Mesothelial cell of epicardium (in vitro differentiated cells): ENCODE measurements around the gene ATP5MG. TPM values are rescaled to one million over a fixed set of nuclear protein-coding genes. Genes with fewer than 3 reads are reported as not detected.
"Not testable (repeated sequence)": the region's sequence is repeated elsewhere in the genome, so short reads cannot be mapped to it uniquely, and the experiment has no call there.

Experiments used
- DNase-seq, 2 experiments: peaks; one replicate each; pipeline ENCODE4 v3.0.0; 2021; ENCODE audit warnings: low spot score in 2 of 2; ENCODE audit not compliant: unreplicated experiment in 2 of 2
- H3K27ac Mint-ChIP-seq: 2 replicates; pipeline ENCODE4 v1.8.0; 2021; ENCODE audit warnings: mixed read lengths
- H3K27me3 Mint-ChIP-seq: 2 replicates; pipeline ENCODE4 v1.8.0; 2021; ENCODE audit warnings: low read depth, mixed read lengths
- H3K36me3 Mint-ChIP-seq: 2 replicates; pipeline ENCODE4 v1.8.0; 2021; ENCODE audit warnings: mixed read lengths
- H3K4me1 Mint-ChIP-seq: 2 replicates; pipeline ENCODE4 v1.8.0; 2021; ENCODE audit warnings: mixed read lengths
- H3K4me3 Mint-ChIP-seq: 2 replicates; pipeline ENCODE4 v1.8.0; 2021; ENCODE audit warnings: mild to moderate bottlenecking, moderate library complexity, mixed read lengths
- H3K9me3 Mint-ChIP-seq: 2 replicates; pipeline ENCODE4 v1.8.0; 2021; ENCODE audit warnings: mixed read lengths
- total RNA-seq: library from RNA; stranded (reverse); gene quantifications from 3 replicates; pipeline ENCODE4 v1.2.1, GENCODE V29; 2021
- TF ChIP-seq, protein P1 (sequence below): fragments of 200-600 bp; sonication (generic); IDR thresholded peaks from one replicate; pipeline ENCODE4 v1.5.0; 2021; ENCODE audit warnings: antibody characterized with exemption; ENCODE audit not compliant: unreplicated experiment

The ATP5MG gene
- total RNA-seq, 1 donor from 2014 or later, result 180 TPM

DNA sequence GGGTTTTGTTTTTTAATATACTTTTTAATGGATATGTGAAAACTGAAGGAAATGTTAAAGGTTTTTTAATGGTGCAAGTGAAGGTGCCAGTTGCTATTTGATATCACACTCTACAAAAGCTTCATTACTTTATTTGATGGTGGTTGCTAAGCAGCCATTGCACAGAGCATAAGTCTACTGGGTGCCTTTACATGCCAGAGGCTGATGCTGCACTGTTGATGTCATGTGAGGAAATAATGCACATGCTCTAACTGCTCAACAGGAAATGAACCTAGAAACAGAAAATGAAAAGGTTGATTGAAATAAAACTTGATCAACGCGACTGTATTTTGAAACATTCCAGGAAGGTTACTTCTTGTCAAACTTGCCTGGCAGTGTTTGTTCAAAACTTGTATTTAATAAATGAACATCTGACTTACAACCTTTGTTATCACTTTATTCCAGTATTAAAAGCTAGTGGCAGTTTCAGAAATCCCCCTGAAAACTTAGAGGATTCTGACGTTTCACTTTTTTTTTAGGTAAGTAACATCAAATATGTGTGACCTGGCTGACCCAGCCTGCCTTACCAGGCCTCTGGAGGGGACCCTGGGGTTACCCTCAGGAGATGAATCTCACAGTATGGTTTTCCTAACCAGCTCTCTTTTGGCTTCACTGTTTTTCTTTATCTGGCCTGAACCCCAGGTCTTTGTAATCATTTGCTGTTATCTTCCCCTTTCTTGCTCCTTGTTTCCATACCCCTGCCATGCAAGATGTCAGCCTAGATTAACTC lies 2.4 kb upstream of the ATP5MG start:
- Mint-ChIP-seq H3K36me3 (peaks cover 7% of the 10 kb centered on the region), H3K27ac (peak overlapping the region; percentile 57), H3K9me3 (no peaks in the 10 kb centered on the region), H3K27me3 (no peaks in the 10 kb centered on the region), H3K4me3 (no peak overlapping the region), H3K4me1 (peaks cover 17% of the 10 kb centered on the region)
- TF ChIP-seq, protein P1, sequence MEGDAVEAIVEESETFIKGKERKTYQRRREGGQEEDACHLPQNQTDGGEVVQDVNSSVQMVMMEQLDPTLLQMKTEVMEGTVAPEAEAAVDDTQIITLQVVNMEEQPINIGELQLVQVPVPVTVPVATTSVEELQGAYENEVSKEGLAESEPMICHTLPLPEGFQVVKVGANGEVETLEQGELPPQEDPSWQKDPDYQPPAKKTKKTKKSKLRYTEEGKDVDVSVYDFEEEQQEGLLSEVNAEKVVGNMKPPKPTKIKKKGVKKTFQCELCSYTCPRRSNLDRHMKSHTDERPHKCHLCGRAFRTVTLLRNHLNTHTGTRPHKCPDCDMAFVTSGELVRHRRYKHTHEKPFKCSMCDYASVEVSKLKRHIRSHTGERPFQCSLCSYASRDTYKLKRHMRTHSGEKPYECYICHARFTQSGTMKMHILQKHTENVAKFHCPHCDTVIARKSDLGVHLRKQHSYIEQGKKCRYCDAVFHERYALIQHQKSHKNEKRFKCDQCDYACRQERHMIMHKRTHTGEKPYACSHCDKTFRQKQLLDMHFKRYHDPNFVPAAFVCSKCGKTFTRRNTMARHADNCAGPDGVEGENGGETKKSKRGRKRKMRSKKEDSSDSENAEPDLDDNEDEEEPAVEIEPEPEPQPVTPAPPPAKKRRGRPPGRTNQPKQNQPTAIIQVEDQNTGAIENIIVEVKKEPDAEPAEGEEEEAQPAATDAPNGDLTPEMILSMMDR, result no peak
- no peak for DNase-seq

DNA sequence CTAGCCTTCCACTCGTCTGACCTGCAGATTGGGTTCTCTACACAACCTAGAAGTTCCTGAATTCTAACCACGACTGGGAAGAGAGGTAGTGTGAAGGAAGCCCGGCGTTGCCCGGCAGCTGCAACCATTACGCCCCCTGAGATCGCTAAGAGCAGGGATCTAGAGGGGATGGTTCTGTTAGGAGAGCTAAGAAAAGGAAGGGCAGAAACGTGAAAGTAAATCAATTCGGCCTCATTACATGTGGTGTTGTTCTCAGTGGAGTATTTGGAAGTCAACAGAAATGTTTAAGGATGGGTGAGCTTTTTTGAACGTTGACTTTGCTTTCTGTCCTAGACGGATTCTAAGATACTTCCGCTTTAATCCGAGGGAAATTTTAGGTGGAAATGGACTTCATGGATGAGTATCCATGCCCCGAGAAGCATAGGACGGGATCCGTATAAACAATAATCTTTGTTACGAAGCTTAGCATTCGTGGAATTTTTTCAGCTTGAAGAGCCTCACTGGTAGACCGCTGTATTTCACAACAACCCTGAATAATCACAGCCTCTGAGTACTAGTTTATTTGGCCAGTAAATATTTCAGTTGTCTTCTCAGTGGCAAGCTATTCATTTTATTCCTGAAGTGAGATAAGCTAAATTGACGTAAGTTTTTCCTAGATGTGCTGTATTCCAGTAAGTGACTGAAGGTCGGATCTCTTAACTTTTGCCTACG lies 629 bp downstream of the ATP5MG start:
- no peak for DNase-seq
- Mint-ChIP-seq H3K4me1 (peaks cover 21% of the 10 kb centered on the region), H3K27me3 (no peaks in the 10 kb centered on the region), H3K27ac (peak overlapping the region; percentile 98), H3K36me3 (peaks cover 3% of the 10 kb centered on the region), H3K4me3 (peak overlapping the region; percentile 95), H3K9me3 (no peaks in the 10 kb centered on the region)
- TF ChIP-seq, protein P1, result no peak

DNA sequence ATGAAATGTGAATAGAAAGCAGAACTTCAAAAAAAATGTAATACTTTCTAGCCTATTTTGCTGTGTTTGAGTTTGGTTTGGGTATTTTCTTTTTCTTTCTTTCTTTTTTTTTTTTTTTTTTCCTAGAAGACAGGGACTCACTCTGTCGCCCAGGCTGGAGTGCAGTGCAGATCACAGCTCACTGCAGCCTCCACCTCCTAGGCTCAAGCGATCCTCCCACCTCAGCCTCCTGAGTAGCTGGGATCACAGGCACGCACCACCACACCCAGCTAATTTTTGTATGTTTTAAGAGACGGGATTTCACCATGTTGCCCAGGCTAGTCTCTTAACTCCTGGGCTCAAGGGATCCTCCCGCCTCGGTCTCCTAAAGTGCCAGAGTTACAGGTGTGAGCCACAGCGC lies 1.2 kb downstream of the ATP5MG start:
- Mint-ChIP-seq H3K4me3 (peak overlapping the region; percentile 95), H3K4me1 (peaks cover 21% of the 10 kb centered on the region), H3K27ac (peak overlapping the region; percentile 98)
- DNase-seq, H3K27me3 Mint-ChIP-seq, H3K36me3 Mint-ChIP-seq, H3K9me3 Mint-ChIP-seq: not testable (repeated sequence)

DNA sequence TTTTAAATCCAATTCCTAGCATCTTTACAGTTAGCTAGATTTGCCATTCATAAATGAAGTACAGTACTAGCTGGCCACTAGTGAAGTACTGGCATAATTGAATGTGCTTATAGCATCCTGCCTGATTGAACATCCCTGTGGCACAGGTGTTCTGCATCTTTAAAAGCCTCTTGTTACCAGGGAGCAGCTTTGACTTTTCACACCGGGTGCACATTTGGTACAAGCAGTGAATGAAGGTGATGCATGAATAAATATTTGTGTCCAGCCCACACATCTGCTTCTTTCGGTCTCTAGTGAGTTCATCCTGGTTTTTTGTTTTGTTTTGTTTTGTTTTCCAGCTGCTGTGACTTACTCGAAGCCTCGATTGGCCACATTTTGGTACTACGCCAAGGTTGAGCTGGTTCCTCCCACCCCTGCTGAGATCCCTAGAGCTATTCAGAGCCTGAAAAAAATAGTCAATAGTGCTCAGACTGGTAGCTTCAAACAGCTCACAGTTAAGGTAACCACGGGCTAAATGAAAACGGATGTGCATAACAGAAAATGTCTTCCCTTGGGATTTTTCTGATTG lies 5.3 kb downstream of the ATP5MG start:
- Mint-ChIP-seq H3K27me3 (no peaks in the 10 kb centered on the region), H3K4me3 (no peak overlapping the region), H3K36me3 (peaks cover 12% of the 10 kb centered on the region), H3K27ac (peak overlapping the region; percentile 31), H3K9me3 (no peaks in the 10 kb centered on the region), H3K4me1 (peaks cover 16% of the 10 kb centered on the region)
- no peak for DNase-seq
- TF ChIP-seq, protein P1, result no peak

DNA sequence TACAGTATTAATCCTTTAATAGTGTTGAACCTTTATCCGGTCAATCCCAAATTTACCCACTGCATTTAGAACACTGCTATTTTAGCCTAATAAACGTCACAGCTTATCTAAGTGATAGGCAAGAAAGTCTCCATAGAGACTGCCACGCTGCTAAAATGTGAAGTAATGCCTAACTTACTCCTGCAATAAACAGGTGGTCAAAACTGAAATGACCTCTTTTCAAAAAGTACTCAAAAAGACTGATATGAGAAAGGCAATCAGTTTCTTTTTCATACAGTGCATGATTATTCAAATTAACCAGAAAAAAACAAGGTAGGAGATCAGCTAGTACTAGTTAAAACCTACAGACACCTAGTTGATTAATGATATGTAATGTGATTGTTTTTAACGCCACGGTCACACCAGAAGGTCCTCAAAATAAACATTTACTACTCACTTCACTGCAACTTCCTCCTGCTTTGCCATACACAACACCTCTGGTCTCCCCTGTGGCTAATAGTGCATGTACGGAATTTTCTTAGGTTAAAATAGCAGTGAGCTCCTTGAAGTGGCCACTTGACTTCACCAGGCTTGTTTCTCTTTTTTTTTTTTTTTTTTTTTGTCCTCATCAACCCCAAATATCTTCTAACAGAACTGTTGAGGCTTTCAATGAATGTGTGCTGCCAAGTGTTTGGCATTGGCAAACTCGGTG lies 8.8 kb downstream of the ATP5MG start:
- no peaks in the 10 kb centered on the region for H3K9me3 Mint-ChIP-seq
- no peaks in the 10 kb centered on the region for H3K27me3 Mint-ChIP-seq
- H3K4me1 Mint-ChIP-seq, result no peaks in the 10 kb centered on the region
- no peak overlapping the region for H3K27ac Mint-ChIP-seq
- DNase-seq, result no peak
- H3K36me3 Mint-ChIP-seq, result peaks cover 12% of the 10 kb centered on the region
- TF ChIP-seq, protein P1, result no peak
- no peak overlapping the region for H3K4me3 Mint-ChIP-seq
